SK-N-MC (cell line): Measurements from ENCODE around the gene TBC1D14.

Experiments
- DNase-seq: peaks from one replicate; pipeline ENCODE4 v3.0.0-alpha.2; 2011; ENCODE audit warnings: low read depth, low spot score
- H3K27ac ChIP-seq: fragments of 200-600 bp; sonication (generic); 2 replicates; pipeline ENCODE4 v1.5.1; 2016; ENCODE audit warnings: mixed run types
- H3K36me3 ChIP-seq: fragments of 200-600 bp; sonication (generic); 2 replicates; pipeline ENCODE4 v1.6.1; 2017; ENCODE audit warnings: antibody characterized with exemption, low read length, mixed read lengths; ENCODE audit not compliant: insufficient read depth
- H3K4me3 ChIP-seq: fragments of 200-600 bp; sonication (generic); 2 replicates; pipeline ENCODE4 v1.5.1; 2016
- H3K9ac ChIP-seq: fragments of 200-600 bp; sonication (generic); 2 replicates; pipeline ENCODE4 v1.8.0; 2017; ENCODE audit warnings: mixed run types, mixed read lengths; ENCODE audit not compliant: insufficient read length
- H3K9me3 ChIP-seq: fragments of 200-600 bp; sonication (generic); 2 replicates; pipeline ENCODE4 v1.6.1; 2017; ENCODE audit warnings: low read depth, mild to moderate bottlenecking, antibody characterized with exemption, low read length, moderate library complexity, mixed read lengths
- EZH2 ChIP-seq: fragments of 200-600 bp; sonication (generic); IDR thresholded peaks from one replicate; pipeline ENCODE4 v1.6.1; 2017; ENCODE audit warnings: antibody characterized with exemption
- FOXP2 ChIP-seq: optimal IDR thresholded peaks from 2 replicates; pipeline ENCODE3; 2011; ENCODE audit warnings: mild to moderate bottlenecking, moderate library complexity; ENCODE audit not compliant: insufficient read depth; ENCODE audit errors: extremely low read length, control extremely low read depth
- POLR2AphosphoS5 ChIP-seq: IDR thresholded peaks from 2 replicates; pipeline ENCODE4 v1.6.1; 2012; ENCODE audit warnings: mild to moderate bottlenecking, low read depth, low read length, borderline replicate concordance

The TBC1D14 gene

DNA sequence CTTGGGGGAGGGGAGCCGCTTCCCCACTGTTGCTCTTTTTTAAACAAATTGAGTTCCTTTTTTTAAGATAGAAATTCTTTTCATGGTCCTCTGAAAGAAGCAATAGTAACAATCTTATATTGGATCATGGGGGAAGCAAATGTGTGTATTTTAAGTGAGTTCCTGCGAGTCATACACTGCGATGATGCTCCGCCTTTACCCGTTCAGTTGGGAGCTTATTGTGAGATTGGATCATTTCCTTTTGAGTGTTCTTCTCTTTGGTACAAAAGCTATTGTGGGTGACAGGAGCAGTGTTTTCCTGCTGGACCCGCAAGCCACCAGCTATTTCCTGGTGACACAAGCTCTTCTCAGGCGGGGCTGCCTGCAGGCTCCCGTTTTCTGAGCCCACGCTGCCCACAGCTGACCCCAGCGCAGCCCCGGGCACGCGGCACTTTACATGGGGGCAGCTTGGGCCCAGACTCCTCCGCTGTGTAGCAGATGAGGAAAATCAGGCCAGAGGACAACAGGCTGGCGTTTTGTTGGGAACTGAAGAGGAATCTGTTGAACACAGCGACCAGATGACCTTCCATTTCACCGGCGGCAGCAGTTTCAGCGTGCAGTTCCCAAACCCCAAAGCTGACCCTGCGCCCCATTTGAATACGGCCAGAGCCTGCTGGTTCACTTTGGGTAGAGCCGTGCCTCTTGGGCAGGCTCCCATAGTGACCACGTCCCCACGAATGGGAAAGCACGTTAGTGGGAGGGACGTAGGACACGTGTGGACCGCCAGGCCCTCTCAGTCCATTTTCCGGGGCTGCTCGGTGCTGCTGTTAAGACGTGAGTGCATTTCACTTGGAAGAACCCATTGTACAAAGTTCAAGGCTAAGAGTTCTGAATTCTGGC lies 145.7 kb downstream of the TBC1D14 start:
- DNase-seq = no peak
- Histone ChIP-seq H3K27ac (no peak overlapping the region), H3K9ac (no peak overlapping the region), H3K4me3 (no peak overlapping the region), H3K36me3 (peaks cover 4% of the 10 kb centered on the region; the same call in 1 of the 2 replicates), H3K9me3 (no peaks in the 10 kb centered on the region)
- no peak for TF ChIP-seq POLR2AphosphoS5
- TF ChIP-seq FOXP2 = no peak
- TF ChIP-seq EZH2 = no peak

DNA sequence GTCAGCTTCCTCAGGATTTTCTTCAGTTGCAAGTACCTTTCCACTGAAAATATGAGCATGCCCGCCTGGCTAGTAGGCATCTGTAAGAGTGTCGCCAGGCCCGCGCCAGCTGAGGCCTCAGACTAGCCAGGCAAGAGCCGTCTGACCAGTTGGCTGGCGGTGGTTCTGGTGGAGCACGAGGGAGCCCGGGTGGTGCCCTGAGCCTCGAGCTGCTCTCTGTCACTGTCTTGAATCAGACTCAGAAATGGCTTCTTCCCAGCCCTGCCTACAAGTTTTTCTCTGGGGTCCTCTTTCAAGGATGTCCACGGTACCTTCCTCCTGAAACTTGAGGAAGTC lies 146.3 kb downstream of the TBC1D14 start:
- H3K36me3 ChIP-seq = peaks cover 9% of the 10 kb centered on the region; the same call in 1 of the 2 replicates
- no peak overlapping the region for H3K4me3 ChIP-seq
- no peaks in the 10 kb centered on the region for H3K9me3 ChIP-seq
- no peak overlapping the region for H3K9ac ChIP-seq
- no peak for DNase-seq
- TF ChIP-seq EZH2 = no peak
- no peak for TF ChIP-seq FOXP2
- no peak for TF ChIP-seq POLR2AphosphoS5
- H3K27ac ChIP-seq = no peak overlapping the region

DNA sequence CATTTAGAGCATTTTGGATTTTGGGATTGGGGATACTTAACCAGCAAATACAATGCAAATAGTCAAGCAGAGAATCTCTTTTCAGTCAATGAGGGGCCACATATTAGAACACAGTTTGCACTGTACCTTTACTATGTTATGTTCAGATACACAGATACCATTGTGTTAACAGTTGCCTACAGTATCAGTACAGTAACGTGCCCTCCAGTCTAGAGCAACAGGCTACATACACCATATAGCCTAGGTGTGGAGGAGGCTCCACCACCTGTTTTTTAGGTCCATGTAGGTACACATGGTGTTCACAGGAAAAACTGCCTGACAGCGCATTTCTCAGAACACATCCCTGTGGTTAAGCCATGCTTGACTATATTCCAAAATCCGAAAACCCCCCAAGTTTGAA lies 149.2 kb downstream of the TBC1D14 start:
- no peak overlapping the region for H3K27ac ChIP-seq
- H3K9ac ChIP-seq = no peak overlapping the region
- no peak overlapping the region for H3K4me3 ChIP-seq
- TF ChIP-seq POLR2AphosphoS5 (no peak), EZH2 (no peak), FOXP2 (no peak)
- H3K9me3 ChIP-seq = no peaks in the 10 kb centered on the region
- H3K36me3 ChIP-seq = peaks cover 30% of the 10 kb centered on the region
- DNase-seq = no peak

DNA sequence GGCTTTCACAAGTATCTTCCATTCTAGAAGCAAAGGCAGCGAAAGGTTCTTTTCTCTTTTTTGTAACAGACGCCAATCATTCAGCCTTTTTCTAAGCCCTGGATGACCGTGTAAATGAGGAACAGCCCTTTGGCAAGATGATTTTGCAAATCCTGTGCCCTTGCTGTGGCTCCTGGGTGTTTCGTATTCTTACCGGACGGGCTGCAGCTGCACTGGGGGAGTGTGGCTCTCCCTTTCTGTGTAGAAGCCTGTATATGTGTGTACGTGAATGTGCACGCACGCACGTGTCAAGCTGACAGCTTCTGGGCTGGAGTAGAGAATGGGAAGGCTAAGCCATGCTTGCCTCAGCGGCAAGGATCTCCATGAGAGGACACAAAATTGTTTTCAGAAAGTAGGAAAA lies 150.0 kb downstream of the TBC1D14 start:
- no peak overlapping the region for H3K27ac ChIP-seq
- H3K9ac ChIP-seq = no peak overlapping the region
- no peak for DNase-seq
- no peaks in the 10 kb centered on the region for H3K9me3 ChIP-seq
- H3K36me3 ChIP-seq = peaks cover 32% of the 10 kb centered on the region
- H3K4me3 ChIP-seq = no peak overlapping the region
- TF ChIP-seq EZH2 (no peak), POLR2AphosphoS5 (no peak), FOXP2 (no peak)

DNA sequence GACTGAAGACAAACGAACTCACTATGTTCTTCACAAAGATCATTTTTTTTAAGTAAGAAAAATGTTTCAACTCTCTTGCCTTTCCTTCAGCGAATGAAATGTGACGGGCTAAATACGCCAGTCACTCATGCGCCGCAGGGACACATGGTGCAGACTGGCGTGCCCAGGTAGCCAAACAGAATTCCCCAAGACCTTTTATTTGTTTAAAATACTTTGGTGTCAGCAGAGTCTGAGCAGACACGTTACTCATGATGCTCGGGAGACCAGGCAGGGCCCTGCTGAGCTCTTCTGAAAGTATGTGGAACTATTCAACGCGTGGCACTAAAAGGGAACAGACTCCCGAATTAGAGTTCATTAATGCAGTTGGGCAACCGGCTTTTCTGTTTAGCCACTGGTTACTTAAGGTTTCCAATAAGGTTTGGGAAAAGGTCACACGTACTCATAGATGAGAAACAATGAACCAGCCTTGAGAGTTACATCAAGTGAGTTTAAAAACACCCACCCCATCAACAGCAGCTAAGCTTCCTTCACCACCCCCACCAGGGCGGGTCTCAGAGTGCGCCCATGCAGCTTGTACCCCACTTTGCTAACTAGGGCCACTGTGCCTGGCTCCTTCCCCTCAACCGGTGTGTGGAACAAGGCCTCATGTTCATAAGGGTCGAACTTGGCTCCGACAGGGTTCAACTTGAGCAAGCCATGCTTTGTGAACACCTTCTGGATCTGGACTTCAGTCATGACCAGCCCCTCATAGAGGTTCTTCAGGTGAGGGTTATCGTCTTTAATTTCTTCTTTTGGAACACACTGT lies 150.9 kb downstream of the TBC1D14 start:
- H3K27ac ChIP-seq = no peak overlapping the region
- peaks cover 36% of the 10 kb centered on the region for H3K36me3 ChIP-seq
- no peak for DNase-seq
- no peak overlapping the region for H3K4me3 ChIP-seq
- H3K9me3 ChIP-seq = no peaks in the 10 kb centered on the region
- no peak for TF ChIP-seq EZH2
- TF ChIP-seq POLR2AphosphoS5 = no peak
- TF ChIP-seq FOXP2 = no peak
- H3K9ac ChIP-seq = no peak overlapping the region

- DNase-seq = no peak
- Histone ChIP-seq H3K36me3 (peaks cover 36% of the 10 kb centered on the region), H3K9ac (no peak overlapping the region), H3K27ac (no peak overlapping the region), H3K9me3 (no peaks in the 10 kb centered on the region), H3K4me3 (no peak overlapping the region)
- TF ChIP-seq POLR2AphosphoS5 (no peak), FOXP2 (no peak), EZH2 (no peak)
Measured at GRCh38 chr4:7061815-7062214, 152.2 kb downstream of the TBC1D14 start.

DNA sequence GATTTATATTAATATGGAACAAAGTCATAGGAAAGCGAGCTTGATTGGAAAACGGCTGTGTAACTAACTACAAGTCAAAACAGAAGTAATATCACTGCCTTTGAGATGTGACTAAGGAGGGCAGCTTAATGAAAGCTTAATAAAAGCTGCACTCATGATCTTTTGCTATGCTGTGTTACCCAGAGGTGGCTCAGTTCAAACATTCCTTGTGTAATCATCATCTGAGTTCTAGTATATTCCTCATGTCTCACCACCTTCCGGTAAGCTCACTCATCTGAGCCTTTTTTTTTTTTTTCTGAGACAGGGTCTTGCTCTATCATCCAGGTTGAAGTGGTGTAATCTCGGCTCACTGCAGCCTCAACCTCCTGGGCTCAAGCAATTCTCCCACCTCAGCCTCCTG lies 153.2 kb downstream of the TBC1D14 start:
- peaks cover 36% of the 10 kb centered on the region for H3K36me3 ChIP-seq

GRCh38 chr4:7063362-7063761 lies 153.7 kb downstream of the TBC1D14 start:
- H3K9ac ChIP-seq = no peak overlapping the region
- DNase-seq = no peak
- peaks cover 36% of the 10 kb centered on the region for H3K36me3 ChIP-seq
- H3K4me3 ChIP-seq = no peak overlapping the region
- H3K9me3 ChIP-seq = no peaks in the 10 kb centered on the region
- TF ChIP-seq EZH2 (no peak), FOXP2 (no peak), POLR2AphosphoS5 (no peak)
- H3K27ac ChIP-seq = no peak overlapping the region

More for the DNA sequence above, 153.2 kb downstream of the TBC1D14 start:
- Histone ChIP-seq H3K9me3 (no peaks in the 10 kb centered on the region), H3K9ac (no peak overlapping the region), H3K4me3 (no peak overlapping the region), H3K27ac (no peak overlapping the region)
- TF ChIP-seq FOXP2 = no peak
- no peak for TF ChIP-seq EZH2
- no peak for TF ChIP-seq POLR2AphosphoS5
- DNase-seq = no peak
